HG03066 (cell line): ENCODE results near the gene LSM8.
"Not testable (repeated sequence)": the region's sequence is repeated elsewhere in the genome, so short reads cannot be mapped to it uniquely, and the experiment has no call there.

Experiments used
- ATAC-seq: cut with Tn5 transposase; IDR thresholded peaks from one replicate; pipeline ENCODE4 v1.9.1; 2021; ENCODE audit warnings: low read depth; ENCODE audit not compliant: unreplicated experiment

LSM8 gene

DNA sequence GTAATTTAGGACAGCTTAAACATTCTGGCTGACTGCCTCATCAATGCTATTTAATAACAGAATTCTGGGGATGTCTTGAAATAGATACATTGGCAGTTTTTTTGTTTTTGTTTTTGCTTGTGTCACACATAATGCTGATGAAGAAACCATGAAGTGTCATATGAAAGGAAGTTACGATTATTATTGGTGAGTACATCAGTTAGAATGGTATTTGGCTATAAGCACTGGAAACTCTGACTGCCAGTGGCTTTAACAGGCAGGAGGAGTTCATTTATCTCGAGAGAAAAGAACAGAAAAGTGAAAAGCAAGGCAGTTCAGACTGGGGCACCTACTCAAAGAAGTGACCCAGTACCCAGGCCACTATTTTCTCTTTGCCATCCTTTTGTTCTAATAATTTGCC is 18.1 kb downstream of the LSM8 start:
- ATAC-seq = no peak

DNA sequence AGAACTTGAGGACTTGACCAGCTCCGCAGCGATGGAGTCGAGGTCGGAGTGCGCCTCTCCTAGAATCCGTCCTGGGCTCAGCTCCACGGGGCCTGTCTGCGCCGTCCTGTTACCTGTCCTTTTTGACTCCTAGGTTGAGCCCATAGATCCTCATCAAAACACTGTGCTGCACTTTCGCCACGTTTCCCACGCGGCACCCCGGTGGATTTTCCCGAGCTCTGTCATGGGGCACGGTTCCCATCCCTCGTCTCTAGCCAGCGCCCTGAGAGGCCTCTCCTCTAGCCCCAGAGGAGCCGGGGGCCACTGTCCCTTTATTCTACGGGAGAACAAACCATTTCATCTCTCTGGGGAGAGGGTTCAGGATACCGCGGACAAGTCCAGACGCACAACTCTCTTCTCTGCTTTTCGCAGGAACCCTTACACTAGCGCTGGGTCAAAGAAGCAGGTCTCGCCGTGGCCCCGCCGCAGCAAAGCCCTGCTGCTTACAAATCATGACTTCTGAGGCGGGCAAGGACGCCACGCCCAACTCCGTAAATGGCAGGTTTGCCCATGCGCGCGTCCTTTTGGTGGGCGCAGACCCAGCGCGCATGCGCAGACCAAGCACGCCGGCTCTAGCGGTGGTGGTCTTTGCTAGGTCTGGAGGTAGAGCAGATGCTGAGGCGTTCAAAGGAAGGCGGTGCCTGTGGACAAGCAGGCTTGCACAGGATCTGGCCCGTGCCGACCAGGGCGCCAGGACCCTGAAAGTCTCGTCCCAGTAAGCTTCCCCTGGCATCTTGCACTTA is 30.3 kb downstream of the LSM8 start:
- ATAC-seq = peak; percentile 92

DNA sequence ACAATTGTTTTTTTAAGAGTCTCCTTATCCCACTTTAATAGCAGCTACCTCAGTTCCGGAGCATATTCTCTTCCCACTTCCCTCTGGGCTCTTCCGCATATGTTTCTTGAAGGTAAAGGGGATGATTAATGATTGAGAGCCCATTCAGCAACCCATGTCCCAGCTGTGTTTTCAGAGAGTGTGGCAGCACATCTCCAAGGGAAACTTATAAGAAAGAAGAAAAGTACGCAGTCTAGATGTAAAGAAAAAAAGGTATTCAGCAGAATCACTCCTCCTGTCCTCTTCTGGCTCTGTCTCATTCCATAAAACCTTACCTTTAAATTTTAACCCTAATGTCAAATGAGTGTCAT is 30.8 kb downstream of the LSM8 start:
- peak; percentile 22 for ATAC-seq

DNA sequence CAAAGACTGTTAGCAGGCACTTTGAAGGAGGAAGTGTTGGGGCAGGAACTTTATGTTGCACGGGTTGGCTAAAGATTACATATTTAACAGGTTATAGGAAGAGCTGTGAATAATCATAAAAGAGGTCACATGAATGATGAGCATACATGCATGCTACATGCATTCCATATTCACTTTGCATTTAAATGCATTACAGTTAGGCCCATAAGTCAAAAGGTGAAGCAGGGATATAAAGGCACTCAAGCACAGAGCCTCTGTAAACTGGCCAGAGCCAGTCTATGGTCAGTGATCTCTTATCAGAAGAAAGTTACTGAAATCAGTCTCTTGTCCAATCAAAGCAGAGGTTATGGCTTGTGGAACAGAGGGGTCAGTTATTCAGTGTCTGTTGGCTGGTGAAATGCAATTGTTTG is 33.3 kb downstream of the LSM8 start:
- ATAC-seq = no peak

DNA sequence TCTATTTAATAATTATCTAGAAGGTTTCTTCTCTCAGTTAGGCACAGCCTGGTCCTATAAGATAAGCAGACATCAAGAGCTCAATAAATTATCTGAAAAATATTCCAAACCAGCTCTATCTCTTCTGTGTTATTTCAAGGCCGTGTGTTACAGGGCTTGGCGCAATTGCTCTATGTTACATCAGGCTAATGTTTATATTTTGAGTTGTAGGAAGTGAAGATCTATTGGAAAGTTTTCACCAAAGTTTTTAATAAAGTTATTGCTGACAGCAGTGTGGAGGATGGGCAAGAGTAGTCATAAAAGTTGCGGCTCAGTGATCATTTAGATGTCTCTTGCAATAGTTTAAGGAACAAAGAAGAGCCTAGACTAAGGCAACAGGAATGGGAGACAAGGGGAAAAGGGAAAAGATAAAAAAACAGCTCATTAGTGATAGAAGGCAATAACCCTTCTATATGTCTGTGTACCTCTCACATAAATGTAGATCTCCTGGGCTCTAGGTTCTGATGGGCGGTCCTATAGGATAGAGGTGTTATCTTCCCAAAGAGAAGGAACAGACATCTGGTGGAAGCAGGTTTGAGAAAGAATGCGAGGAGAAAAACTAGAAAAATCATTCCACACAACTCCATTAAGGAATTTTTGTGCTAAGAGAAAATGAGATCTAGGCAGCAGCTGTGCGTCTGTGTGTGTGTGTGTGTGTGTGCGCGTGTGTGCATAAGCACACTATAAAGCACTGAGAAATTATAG is 34.6 kb downstream of the LSM8 start:
- ATAC-seq = no peak

DNA sequence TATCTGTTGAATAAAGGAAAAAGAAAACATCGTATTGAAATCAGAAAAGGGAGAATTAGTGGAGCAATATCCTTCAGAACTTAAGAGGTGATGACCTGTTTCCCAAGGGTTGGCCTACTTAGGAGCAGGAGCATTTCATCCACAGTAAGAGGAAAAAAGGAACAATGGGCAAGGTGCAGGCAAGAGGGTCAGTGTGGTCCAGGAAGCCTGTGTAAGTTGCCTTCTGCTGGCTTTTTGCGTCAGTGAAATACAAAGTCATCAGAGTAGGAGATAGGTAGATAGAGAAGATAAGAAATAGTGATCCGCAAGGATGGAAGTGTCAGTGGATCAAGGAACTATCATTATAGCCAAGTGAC is 35.2 kb downstream of the LSM8 start:
- ATAC-seq = no peak

DNA sequence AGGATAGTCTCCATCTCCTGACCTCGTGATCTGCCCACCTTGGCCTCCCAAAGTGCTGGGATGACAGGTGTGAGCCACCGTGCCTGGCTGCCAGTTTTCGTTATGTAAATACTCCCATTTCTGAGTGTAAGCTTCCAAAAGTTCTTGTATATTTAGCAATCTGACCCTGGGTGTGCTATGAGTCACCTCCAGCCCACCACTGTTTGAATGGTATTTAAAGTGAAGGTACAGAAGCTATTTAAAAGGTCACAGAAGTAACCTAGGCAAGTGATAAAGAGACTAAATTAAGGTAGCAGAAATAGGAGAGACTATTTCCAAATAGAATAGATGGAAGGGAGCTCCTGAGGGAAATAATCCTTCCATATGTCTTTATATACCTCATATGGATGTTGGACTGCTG is 36.6 kb downstream of the LSM8 start:
- ATAC-seq = no peak

DNA sequence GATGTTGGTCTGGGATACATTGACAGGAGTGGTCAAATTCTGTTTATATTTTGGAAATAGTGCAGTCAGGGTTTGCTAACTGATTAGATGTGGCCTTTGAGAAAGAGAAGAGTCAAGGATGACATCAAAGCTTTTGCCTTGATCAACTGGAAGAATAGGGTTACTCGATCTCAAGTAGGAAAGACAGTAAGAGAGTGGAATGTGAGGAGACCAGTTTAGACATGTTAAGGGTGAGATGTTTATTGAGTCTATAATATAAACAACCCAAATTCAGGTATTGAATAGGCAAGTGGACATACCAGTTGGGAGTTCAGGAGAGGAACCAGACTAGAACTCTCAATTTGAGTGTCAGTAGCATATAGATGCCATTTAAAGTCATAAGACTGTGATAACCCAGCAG is 38.6 kb downstream of the LSM8 start:
- ATAC-seq = no peak

DNA sequence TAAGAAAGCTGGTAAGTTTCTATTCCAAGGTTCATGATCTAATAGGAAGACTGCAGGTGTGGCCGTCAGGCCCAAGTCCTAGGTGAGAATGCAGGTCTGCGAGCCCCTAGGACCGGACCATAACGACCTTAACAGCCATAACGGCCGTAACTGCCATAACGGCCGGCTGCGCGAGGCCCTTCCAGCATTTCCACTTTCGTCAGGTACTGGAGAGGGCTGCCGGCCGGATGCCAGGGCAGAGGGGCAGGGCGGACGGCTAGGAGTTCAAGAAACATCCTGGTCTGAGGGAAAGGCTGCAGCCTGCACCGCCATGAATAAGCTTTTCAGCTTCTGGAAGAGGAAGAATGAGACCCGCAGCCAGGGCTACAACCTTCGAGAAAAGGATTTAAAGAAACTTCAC is 40.6 kb downstream of the LSM8 start, which contains the start of gene ANKRD7:
ANKRD7 (plus strand) TSS at position 184 of the 400 bp plus-strand sequence; CDS start at position 311, 127 bp downstream.
- ATAC-seq = no peak

DNA sequence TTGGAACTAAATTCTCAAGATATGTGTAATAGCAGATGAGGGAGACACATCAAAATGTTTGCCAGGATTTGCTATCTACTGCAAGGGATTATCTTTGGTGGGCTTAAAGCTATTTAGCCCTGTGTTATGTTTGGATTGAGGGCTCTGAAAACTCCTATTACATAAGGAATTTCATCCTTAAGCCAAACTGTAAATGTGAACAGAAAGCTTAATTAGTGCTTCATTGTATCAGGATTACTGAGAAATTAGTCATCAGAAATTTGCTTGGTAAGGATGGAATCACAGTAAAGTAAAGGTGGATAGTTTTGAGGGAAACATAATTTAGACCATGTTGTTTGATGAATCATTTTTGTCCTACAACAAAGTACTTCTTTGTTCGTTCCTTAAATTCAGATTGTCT is 48.9 kb downstream of the LSM8 start:
- no peak for ATAC-seq

DNA sequence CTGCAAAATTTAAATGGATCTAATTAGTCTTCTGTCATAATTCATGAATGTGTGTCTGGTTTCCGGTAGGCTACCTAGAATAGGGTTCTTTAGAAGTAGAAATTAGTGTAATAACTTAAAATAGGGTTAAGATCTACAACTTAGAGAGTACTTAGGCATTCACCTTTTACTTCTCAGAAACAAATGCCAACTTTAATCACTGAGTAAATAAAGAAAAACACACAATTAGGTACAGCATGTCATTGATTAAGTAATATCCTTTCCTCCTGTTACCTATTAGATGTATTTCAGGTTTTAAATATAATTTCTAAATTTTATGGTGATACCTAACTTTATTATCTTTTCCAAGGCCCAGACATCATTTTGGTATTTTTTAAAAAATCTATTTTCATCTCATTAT is 49.8 kb downstream of the LSM8 start:
- ATAC-seq = no peak

DNA sequence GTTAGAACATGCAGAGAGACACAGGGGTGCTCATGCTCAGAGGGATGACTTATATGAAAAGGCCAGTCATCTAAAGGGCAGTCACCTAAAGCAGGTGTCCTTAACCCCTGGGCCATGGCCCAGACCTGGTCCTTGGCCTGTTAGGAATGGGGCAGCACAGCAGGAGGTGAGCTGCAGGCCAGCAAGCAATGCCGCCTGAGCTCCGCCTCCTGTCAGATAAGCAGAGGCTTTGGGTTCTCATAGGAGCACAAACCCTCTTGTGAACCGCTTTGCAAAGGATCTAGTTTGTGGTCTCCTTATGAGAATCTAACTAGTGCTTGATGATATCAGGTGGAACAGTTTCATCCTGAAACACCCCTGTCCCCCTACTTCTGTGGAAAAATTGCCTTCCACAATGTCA is 55.0 kb downstream of the LSM8 start:
- ATAC-seq = no peak

DNA sequence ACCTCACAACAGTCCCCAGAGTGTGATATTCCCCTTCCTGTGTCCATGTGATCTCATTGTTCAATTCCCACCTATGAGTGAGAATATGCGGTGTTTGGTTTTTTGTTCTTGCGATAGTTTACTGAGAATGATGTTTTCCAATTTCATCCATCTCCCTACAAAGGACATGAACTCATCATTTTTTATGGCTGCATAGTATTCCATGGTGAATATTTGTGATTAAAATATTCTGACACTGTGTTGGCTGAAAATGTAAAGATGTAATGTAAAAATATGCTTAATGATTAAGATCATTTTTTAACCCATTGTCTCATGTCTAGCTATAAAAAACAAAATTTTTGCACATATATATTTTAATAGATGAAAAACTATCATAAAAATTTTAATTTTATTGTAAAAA is 56.4 kb downstream of the LSM8 start:
- not testable (repeated sequence) for ATAC-seq
